RWPE1 (cell line): ENCODE results near the gene CGN.

Source experiments
- CTCF ChIA-PET: fragments of 350-600 bp; sonication (Branson Sonifier 250); formaldehyde crosslinking; extraction: SDS; loops from one replicate; lab custom pipeline; 2021; lab: Yijun Ruan, JAX
- POLR2A ChIA-PET: fragments of 400-600 bp; formaldehyde crosslinking; extraction: SDS; loops from one replicate; lab custom pipeline; 2020; ENCODE audit warnings: antibody characterized with exemption; ENCODE audit not compliant: low non-redundant PET; lab: Yijun Ruan, JAX
- DNase-seq: peaks from one replicate; pipeline ENCODE4 v3.0.0; 2012; ENCODE audit warnings: low spot score
- H3K27ac ChIP-seq: fragments of 450-650 bp; 2 replicates; pipeline ENCODE4 v1.5.1; 2017
- CTCF ChIP-seq: fragments of 450-650 bp; conservative IDR thresholded peaks from 2 replicates; pipeline ENCODE4 v1.5.1; 2017; ENCODE audit warnings: low read depth, mild to moderate bottlenecking

The CGN gene

GRCh38 chr1:151502859-151503780 lies 8.1 kb upstream of the CGN start:
- CTCF ChIA-PET = interaction anchor here (0.6 kb wide), 1 partner anchor 18 kb away, joined by 4 read pairs; no protein-coding TSS in a partner anchor
- DNase-seq = no peak
- no peak for TF ChIP-seq CTCF
- POLR2A ChIA-PET = no interaction called here
- H3K27ac ChIP-seq = no peak overlapping the region

- ChIA-PET CTCF (no interaction called here), POLR2A (no interaction called here)
- H3K27ac ChIP-seq = no peak overlapping the region
- TF ChIP-seq CTCF = no peak
- no peak for DNase-seq
These were observed 6.9 kb upstream of the CGN start for GRCh38 chr1:151504252-151504651.

GRCh38 chr1:151504759-151505158 lies 6.4 kb upstream of the CGN start:
- no peak for DNase-seq
- no peak overlapping the region for H3K27ac ChIP-seq
- ChIA-PET CTCF (interaction anchor here (0.5 to 0.6 kb wide), 2 partner anchors 10 to 35 kb away, joined by 3 read pairs; no protein-coding TSS in a partner anchor), POLR2A (no interaction called here)
- no peak for TF ChIP-seq CTCF

- POLR2A ChIA-PET = no interaction called here
- TF ChIP-seq CTCF = no peak
- DNase-seq = no peak
- CTCF ChIA-PET = interaction anchor here (1.1 kb wide), 1 partner anchor 48 kb away, joined by 6 read pairs; no protein-coding TSS in a partner anchor
- H3K27ac ChIP-seq = no peak overlapping the region
These were observed 2.4 kb upstream of the CGN start for GRCh38 chr1:151508833-151509232.

- no peak overlapping the region for H3K27ac ChIP-seq
- no peak for TF ChIP-seq CTCF
- POLR2A ChIA-PET = no interaction called here
- CTCF ChIA-PET = no interaction called here
- no peak for DNase-seq
These were observed 1.7 kb upstream of the CGN start for GRCh38 chr1:151509350-151510019.

- DNase-seq = no peak
- TF ChIP-seq CTCF = no peak
- H3K27ac ChIP-seq = no peak overlapping the region
- POLR2A ChIA-PET = no interaction called here
- CTCF ChIA-PET = no interaction called here
These were observed 1.2 kb upstream of the CGN start for GRCh38 chr1:151510020-151510405.
